HG03469 (cell line): ENCODE results near the gene HES4.

Experiments used
- ATAC-seq: cut with Tn5 transposase; IDR thresholded peaks from one replicate; pipeline ENCODE4 v1.9.1; 2021; ENCODE audit warnings: mild to moderate bottlenecking, moderate library complexity, moderate number of reproducible peaks; ENCODE audit not compliant: unreplicated experiment

The HES4 gene, protein sequence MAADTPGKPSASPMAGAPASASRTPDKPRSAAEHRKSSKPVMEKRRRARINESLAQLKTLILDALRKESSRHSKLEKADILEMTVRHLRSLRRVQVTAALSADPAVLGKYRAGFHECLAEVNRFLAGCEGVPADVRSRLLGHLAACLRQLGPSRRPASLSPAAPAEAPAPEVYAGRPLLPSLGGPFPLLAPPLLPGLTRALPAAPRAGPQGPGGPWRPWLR

DNA sequence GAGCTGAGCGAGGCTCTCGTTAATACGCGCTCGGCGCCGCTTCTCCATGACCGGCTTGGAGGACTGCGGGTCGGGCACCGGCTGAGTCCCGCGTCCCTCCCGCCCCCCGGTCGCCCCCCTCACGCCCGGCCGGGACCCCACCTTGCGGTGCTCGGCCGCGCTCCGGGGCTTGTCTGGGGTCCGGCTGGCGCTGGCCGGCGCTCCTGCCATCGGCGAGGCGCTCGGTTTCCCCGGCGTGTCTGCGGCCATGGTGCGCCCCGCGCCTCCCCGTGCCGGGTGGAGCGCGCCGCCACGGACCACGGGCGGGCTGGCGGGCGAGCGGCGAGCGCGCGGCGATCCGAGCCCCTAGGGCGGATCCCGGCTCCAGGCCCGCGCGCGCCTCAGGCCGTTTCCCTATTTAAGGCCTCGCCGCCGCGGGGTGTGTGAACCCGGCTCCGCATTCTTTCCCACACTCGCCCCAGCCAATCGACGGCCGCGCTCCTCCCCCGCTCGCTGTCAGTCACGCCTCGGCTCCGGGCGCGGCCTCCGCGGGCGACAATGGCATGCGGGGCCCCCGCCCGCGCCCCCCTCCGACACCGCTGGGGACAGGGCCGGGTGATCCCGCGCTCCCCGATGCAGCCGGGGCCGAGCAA lies at the start of gene HES4:
Gene HES4, minus strand, starts transcription at position 373 of the 632 bp plus-strand sequence. Its CDS starts 124 bp downstream, at position 249.
- ATAC-seq, result no peak

DNA sequence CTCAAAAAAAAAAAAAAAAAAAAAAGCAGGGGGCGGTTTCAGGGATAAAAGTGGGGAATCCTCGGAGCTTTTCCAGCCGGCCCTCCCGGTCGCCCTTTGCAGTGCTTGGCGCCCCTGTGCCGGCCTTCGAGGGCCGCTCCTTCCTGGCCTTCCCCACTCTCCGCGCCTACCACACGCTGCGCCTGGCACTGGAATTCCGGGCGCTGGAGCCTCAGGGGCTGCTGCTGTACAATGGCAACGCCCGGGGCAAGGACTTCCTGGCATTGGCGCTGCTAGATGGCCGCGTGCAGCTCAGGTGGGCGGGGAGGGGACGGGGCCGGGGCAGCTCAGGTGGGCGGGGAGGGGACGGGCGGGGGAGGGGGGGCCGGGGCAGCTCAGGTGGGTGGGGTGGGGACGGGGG lies 48.9 kb upstream of the HES4 start:
- ATAC-seq, result no peak

DNA sequence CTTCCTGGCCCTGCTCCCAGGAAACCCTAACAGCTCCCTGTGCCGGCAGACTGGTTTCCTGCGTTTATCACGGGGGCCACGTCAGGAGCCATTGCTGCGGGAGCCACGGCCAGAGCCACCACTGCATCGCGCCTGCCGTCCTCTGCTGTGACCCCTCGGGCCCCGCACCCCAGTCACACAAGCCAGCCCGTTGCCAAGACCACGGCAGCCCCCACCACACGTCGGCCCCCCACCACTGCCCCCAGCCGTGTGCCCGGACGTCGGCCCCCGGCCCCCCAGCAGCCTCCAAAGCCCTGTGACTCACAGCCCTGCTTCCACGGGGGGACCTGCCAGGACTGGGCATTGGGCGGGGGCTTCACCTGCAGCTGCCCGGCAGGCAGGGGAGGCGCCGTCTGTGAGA lies 48.1 kb upstream of the HES4 start:
- no peak for ATAC-seq

DNA sequence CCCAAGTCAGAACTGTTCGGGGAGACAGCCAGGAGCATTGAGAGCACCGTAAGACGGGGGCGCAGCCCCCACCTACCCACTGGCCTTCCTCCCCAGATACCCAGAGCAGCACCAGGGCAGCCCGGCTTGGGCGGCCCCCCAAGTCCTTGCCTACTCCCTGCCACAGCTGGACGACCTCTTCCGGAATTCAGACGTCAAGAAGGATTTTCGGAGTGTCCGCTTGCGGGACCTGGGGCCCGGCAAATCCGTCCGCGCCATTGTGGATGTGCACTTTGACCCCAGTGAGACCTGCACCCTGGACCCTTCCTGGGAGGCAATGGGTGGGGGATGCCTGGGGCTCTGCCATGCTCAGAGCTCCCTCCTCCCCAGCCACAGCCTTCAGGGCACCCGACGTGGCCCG lies 47.5 kb upstream of the HES4 start:
- ATAC-seq, result no peak

DNA sequence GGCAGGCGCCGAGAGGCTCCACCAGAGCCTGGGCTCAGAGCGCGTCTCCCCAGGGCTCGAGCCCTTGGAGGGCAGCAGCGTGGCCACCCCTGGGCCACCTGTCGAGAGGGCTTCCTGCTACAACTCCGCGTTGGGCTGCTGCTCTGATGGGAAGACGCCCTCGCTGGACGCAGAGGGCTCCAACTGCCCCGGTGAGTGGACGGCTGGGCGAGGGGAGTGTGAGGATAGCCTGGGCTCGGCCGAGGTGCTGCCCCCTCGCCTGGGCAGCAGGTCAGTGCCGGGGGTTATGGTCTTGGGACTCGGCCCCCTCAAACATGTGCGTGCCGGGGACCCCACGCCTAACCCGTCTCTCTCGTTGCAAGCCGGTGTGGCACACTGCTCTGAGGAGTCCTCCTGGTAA lies 46.9 kb upstream of the HES4 start:
- no peak for ATAC-seq

DNA sequence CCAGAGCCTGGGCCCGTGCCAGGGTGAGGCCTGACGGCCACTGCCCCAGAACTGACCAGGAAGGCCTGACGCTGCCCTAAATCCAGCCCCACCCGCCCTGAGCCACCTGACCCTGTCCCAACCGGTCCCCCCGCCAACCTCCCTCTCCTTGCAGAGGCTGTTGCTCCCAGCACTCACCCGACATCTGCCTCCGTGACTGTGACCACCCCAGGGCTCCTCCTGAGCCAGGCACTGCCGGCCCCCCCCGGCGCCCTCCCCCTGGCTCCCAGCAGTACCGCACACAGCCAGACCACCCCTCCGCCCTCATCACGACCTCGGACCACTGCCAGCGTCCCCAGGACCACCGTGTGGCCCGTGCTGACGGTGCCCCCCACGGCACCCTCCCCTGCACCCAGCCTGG lies 46.3 kb upstream of the HES4 start:
- no peak for ATAC-seq

DNA sequence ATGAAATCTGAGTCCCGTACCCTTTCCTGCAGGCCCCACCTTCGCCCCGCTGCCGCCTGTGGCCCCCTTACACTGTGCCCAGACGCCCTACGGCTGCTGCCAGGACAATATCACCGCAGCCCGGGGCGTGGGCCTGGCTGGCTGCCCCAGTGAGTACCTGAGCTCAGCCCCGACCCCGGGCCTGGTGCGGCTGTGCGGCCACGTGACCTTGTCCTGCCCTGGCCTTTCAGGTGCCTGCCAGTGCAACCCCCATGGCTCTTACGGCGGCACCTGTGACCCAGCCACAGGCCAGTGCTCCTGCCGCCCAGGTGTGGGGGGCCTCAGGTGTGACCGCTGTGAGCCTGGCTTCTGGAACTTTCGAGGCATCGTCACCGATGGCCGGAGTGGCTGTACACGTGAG lies 45.2 kb upstream of the HES4 start:
- no peak for ATAC-seq

DNA sequence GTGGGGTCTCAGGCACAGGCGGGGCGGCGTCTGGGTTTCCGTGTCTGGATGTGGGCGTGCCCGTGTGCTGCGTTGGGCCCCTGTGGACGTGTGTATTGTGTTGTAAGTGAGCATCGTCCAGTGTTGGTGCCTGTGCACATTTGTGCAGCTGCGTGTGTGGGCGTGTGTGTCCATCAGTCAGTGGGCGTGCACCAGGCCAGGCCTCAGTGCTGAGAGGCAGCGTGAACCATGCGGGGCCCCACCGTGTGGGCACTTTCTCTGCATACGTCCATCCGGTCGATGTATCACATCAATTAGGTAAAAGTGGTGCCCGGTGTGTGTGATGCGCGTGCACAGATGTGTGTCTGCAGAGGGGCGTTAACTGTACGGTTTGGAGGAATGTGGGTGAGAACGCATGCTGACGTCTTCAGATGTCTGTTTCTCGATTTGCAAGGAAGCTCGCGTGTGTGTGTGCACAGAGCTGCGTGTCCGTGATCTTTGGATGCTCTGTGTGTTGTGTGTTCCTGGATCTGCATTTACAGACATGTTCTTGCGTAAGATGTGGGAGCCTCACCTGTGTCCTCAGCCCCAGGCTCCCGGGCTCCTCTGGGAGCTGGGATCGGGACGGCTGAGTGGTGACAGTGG lies 44.7 kb upstream of the HES4 start:
- no peak for ATAC-seq

DNA sequence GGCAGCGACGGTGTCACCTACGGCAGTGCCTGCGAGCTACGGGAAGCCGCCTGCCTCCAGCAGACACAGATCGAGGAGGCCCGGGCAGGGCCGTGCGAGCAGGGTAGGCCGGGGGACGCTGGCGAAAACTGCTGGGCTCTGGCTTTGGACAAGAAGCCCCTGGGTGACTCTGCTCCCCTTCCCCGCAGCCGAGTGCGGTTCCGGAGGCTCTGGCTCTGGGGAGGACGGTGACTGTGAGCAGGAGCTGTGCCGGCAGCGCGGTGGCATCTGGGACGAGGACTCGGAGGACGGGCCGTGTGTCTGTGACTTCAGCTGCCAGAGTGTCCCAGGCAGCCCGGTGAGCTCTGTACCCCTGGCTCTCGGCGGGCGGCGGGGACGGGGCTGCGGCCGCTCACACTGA lies 44.0 kb upstream of the HES4 start:
- no peak for ATAC-seq

DNA sequence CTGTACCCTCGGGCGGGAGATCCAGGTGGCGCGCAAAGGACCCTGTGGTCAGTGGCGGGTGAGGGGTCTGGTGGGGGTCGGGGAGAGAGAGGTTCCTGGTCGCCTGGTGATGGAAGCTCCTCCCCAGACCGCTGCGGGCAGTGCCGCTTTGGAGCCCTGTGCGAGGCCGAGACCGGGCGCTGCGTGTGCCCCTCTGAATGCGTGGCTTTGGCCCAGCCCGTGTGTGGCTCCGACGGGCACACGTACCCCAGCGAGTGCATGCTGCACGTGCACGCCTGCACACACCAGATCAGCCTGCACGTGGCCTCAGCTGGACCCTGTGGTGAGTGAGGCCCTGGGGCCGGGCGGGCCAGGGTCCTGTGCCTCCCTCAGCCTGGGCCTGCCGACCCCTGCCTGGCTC lies 43.5 kb upstream of the HES4 start:
- no peak for ATAC-seq

DNA sequence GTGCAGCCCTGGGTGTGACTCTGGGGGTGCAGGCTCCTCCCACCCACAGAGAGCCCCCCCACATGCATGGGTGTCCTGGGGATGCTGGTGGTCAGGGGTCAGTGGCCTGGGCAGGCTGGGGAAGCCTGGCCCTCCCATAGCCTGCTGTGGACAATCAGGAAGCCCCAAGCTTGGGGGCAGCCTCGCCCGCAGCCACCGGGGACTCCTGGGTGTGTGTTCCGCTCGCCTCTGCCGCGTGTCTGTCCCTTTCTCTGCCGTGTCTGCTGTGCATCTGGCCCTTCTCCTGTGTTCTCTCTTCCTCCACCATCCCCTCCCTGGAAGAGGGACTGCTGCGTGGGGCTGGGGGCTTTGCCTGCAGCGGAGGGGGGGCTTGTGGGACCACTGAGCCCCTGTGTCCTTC lies 42.9 kb upstream of the HES4 start:
- ATAC-seq, result no peak

DNA sequence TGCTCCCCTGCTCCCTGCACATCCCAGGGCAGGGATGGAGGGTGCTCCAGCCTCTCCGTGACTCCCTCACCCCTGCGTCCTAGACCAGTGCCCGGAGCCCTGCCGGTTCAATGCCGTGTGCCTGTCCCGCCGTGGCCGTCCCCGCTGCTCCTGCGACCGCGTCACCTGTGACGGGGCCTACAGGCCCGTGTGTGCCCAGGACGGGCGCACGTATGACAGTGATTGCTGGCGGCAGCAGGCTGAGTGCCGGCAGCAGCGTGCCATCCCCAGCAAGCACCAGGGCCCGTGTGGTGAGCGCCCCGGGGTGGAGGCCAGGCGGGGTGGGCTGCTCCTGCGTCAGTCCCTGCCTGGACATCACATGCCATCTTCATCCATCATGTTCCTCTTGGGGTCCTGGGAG lies 42.0 kb upstream of the HES4 start:
- no peak for ATAC-seq

DNA sequence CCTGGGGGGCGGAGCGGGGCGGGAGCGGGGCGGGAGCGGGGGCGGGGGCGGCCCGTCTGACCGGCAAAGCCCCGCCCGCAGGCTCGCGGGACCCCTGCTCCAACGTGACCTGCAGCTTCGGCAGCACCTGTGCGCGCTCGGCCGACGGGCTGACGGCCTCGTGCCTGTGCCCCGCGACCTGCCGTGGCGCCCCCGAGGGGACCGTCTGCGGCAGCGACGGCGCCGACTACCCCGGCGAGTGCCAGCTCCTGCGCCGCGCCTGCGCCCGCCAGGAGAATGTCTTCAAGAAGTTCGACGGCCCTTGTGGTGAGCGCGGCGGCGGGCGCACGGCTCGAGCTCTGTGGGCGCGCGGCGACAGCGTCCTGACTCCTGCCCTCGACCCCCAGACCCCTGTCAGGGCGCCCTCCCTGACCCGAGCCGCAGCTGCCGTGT lies 41.2 kb upstream of the HES4 start:
- ATAC-seq, result no peak

DNA sequence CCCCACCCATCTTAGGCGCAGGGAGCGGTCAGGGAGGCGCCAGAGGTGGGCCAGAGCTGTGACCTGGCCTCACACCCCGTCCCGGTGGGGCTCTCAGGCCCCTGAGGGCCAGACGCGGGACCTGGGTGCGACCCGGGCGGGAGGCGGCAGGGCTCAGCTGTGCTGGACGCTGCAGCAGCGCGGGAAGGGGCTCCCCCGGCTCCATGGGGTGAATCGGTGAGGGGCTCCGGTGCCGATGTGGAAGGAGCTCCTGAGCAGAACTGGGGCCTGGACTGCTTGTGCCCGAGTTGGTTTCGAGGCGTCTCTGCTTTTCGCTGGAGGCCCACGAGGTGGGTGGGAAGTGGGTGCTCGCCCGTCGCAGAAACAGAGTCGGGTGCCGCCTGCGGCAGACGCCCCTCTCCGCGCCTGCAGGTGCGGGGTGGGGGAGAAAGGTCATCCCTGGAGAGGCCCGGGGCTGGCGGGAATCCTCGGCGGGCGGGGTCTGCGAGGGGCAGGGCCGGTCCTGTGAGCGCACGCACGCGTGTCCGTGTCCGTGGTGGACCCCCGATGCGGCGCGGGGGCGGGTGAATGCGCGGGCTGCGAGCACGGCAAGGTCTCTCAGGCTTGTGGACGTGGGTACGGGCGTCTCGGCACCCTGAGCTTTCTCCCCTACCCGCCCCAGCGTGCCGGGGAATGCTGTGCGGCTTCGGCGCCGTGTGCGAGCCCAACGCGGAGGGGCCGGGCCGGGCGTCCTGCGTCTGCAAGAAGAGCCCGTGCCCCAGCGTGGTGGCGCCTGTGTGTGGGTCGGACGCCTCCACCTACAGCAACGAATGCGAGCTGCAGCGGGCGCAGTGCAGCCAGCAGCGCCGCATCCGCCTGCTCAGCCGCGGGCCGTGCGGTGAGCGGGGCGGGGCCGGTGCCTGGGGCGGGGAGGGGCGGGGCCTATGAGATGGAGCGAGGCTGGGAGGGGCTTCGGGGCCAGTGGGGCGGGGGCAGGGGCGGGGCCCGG lies 40.4 kb upstream of the HES4 start:
- no peak for ATAC-seq

DNA sequence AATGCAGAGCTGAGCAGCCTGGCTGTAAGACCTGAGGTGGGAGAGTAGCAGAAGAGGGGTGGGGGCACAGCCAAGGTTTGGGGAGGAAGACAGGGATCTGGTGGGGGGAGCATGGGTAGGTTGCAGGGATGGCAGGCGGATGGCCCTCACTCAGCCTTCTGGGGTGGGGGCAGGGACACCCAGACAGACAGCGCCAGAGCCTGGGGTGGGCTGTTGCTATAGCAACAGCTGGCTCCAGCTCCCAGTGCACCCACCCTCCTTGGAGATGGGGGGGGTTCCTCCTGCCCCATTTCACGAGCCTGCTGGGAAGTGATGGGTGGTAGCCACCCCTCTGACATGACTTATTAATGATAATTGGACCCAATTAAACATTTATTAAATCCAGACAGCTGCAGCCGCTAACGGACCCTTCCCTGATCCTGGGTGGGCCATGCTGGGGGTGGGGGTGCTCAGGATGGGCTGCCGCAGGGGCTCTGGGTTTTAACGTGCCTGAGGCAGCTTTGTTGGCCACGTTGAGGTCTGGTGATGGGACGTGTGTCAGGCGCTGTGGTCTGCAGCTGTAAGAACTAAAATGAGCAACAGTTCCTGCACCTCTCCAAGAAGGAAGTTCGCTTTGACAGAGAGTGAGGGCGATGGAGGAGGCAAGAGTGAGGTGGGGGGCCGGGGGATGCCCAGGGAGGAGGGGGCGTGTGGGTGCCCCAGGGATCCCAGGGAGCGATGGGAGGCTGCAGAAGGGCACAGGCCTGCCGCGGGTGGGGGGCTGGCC lies 39.4 kb upstream of the HES4 start:
- ATAC-seq, result no peak

DNA sequence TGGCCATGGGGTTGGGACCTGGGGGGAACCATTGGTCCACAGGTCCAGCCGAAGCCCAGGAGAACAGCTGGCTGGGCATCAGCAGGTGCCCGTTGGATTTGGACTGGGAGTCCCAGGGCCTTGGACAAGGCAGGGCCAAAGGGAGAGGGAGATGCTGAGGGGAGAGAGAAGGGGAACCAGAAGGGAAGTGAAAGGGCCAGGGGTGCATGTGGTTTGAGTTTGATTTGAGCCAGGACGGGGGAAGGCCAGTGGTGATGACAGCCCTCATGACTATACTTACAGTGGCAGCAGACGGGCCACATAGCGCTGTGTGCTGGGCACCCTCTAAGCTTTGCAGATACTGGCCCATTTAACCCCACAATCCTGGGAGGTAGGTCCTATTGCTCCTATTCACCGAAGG lies 38.8 kb upstream of the HES4 start:
- no peak for ATAC-seq

DNA sequence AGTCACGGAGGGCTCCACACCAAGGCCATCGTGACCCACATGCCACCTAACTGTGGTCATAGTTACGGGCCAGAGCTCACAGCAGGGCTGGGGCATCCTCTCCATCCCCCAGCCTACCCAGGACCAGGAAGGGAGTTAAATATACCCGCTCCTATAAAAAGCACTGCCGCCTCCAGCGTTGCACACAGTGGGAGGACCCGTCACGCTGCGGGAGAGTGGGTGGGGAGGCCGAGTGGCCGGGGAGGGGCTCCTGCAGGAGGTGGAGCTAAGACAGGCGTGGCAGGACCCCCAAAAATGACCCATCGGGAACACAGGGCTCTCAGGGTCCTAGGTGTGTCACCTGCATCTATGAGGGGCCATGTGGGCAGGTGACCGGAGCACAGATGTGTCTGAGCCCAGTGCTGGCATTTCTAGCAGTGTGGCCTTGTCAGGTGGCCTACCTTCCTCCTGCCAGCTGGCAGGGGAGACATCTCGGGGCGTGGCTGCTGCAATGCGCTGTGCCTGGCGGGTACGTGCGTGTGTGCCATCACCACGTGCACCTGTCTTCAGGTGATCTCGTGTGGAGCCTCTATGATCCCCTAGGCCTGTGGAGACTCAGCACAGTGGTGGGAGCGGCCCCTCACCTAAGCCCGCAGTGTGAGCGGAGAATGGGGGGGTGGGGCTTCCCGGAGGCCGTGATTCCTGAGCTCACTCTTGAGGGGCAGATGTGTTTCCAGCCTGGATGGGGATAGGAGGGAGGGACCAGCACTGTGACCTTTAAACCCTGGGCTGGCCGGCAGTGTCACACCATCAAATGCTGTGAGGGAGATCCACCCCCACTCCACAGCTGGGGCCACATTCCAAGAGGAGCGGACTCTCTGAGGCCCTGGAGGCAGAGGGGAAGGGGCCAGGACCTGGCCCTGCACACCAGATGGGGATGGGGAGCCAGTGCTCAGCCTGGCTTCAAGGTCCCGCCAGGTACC lies 37.8 kb upstream of the HES4 start:
- no peak for ATAC-seq

DNA sequence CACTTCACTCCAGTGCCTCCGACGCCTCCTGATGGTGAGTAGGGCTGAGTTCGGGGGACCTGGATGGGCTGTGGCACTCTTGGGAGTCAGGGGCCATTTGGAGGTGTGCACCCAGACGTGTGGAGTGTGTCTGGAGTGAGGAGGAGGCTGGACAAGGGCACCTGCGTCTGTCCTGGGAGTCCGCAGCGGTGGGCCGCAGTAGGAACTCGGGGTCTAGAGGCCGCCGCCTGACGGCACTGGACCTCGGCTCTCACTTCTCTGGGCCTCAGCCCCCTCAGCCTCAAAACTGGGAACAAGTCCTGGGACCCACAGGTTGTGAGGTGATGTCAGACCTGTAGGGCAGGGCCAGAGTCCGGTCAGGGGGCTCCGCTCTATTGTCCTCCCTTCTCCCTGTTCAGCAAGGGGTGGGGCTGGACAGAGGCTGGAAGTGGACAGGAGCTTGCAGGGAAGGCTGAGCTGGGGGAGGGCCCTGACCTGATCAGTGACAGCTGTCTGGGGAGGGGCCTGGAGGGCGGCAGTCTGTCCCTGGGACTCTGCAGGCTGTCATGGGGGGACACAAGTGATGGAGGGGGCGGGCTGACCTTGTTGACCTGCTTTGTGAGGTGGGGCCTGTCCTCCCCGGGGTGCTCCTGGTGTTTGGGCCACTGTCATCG lies 35.5 kb upstream of the HES4 start:
- no peak for ATAC-seq

DNA sequence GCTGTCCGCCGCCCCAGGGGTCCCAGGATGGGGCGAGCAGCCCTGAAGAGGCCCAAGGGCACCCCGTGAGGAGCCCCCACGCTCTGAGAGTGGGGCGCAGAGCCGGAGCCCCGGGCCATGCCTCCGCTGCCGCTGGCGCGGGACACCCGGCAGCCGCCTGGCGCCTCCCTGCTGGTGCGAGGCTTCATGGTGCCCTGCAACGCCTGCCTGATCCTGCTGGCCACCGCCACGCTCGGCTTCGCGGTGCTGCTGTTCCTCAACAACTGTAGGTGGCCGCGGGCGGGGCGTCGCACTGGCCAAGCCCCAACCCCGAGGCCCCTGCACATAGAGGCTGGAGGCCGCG lies 34.5 kb upstream of the HES4 start:
- ATAC-seq, result no peak
